Liver (tissue), 9 donors: ENCODE data around the gene GIMAP8. TPM values are rescaled to one million over a fixed set of nuclear protein-coding genes. Genes with fewer than 3 reads are reported as not detected.

Experiments
- DNase-seq: peaks from one replicate; pipeline ENCODE4 v3.0.0-alpha.2; 2017; ENCODE audit warnings: low spot score
- H3K27ac ChIP-seq, 2 donors: one replicate each; pipeline ENCODE4 v1.7.0; 2013; ENCODE audit warnings: inconsistent platforms in 2 of 2, low read length in 2 of 2, control low read depth in 1 of 2, low read depth in 1 of 2, mild to moderate bottlenecking in 1 of 2
- H3K27me3 ChIP-seq, 4 donors: one replicate each; pipeline versions ENCODE4 v1.6.1 to v1.7.0; 2013; ENCODE audit warnings: low read length in 3 of 4, inconsistent platforms in 1 of 4, mild to moderate bottlenecking in 1 of 4, moderate library complexity in 1 of 4; ENCODE audit not compliant: control insufficient read depth in 4 of 4, insufficient read depth in 4 of 4
- H3K36me3 ChIP-seq, 4 donors: one replicate each; pipeline versions ENCODE4 v1.6.1 to v1.7.0; 2013; ENCODE audit warnings: low read length in 3 of 4, mild to moderate bottlenecking in 3 of 4, low read depth in 1 of 4, moderate library complexity in 1 of 4; ENCODE audit not compliant: control insufficient read depth in 4 of 4, insufficient read depth in 3 of 4
- H3K4me1 ChIP-seq, 4 donors: one replicate each; pipeline versions ENCODE4 v1.6.1 to v1.7.0; 2013; ENCODE audit warnings: low read length in 3 of 4, mild to moderate bottlenecking in 3 of 4, moderate library complexity in 1 of 4; ENCODE audit not compliant: control insufficient read depth in 4 of 4, insufficient read depth in 4 of 4
- H3K4me3 ChIP-seq, 3 donors: one replicate each; pipeline versions ENCODE4 v1.6.1 to v1.7.0; 2013; ENCODE audit warnings: low read length in 3 of 3, control low read depth in 1 of 3, low read depth in 1 of 3, mild to moderate bottlenecking in 1 of 3
- H3K9ac ChIP-seq, 2 donors: one replicate each; pipeline ENCODE4 v1.7.0; 2013; ENCODE audit warnings: low read length in 2 of 2, mild to moderate bottlenecking in 2 of 2, moderate library complexity in 2 of 2, control low read depth in 1 of 2, low read depth in 1 of 2
- H3K9me3 ChIP-seq, 4 donors: one replicate each; pipeline versions ENCODE4 v1.6.1 to v1.7.0; 2013; ENCODE audit warnings: low read length in 3 of 4; ENCODE audit not compliant: control insufficient read depth in 4 of 4
- EGR1 ChIP-seq, 2 donors: IDR thresholded peaks; 2 replicates each; pipeline ENCODE4 v1.6.1; 2016 to 2018; ENCODE audit warnings: antibody characterized with exemption in 2 of 2, low read depth in 2 of 2
- FOXA1 ChIP-seq: IDR thresholded peaks from 2 replicates; pipeline ENCODE4 v1.6.1; 2016; ENCODE audit warnings: antibody characterized with exemption
- FOXA2 ChIP-seq: IDR thresholded peaks from 2 replicates; pipeline ENCODE4 v1.6.1; 2016; ENCODE audit warnings: antibody characterized with exemption
- HNF4A ChIP-seq, 2 donors: conservative IDR thresholded peaks; 2 replicates each; pipeline ENCODE4 v1.6.1; 2016; ENCODE audit warnings: antibody characterized with exemption in 2 of 2, mild to moderate bottlenecking in 2 of 2
- HNF4G ChIP-seq: IDR thresholded peaks from 2 replicates; pipeline ENCODE4 v1.6.1; 2016; ENCODE audit warnings: antibody characterized with exemption
- JUND ChIP-seq, 2 donors: IDR thresholded peaks; 2 replicates each; pipeline ENCODE4 v1.6.1; 2016; ENCODE audit warnings: antibody characterized with exemption in 2 of 2
- NR2F2 ChIP-seq: IDR thresholded peaks from 2 replicates; pipeline ENCODE4 v1.6.1; 2016; ENCODE audit warnings: antibody characterized with exemption
- REST ChIP-seq: IDR thresholded peaks from 2 replicates; pipeline ENCODE4 v1.6.1; 2016; ENCODE audit warnings: antibody characterized with exemption, mild to moderate bottlenecking
- SP1 ChIP-seq: IDR thresholded peaks from 2 replicates; pipeline ENCODE4 v1.6.1; 2018; ENCODE audit warnings: antibody characterized with exemption, mild to moderate bottlenecking
- TAF1 ChIP-seq: conservative IDR thresholded peaks from 2 replicates; pipeline ENCODE4 v1.6.1; 2016; ENCODE audit warnings: antibody characterized with exemption, mild to moderate bottlenecking
- YY1 ChIP-seq: IDR thresholded peaks from 2 replicates; pipeline ENCODE4 v1.6.1; 2016; ENCODE audit warnings: antibody characterized with exemption, mild to moderate bottlenecking
- ZBTB33 ChIP-seq: IDR thresholded peaks from 2 replicates; pipeline ENCODE4 v1.6.1; 2016; ENCODE audit warnings: antibody characterized with exemption
- WGBS: extraction: QIAGEN DNeasy Blood & Tissue Kit; methylation state at CpG from one replicate; pipeline ENCODE4 v1.1.7; 2013; 5-methylcytosine and 5-hydroxymethylcytosine counted together
- polyA plus RNA-seq, 2 donors: library from polyadenylated mRNA; stranded (reverse) in 1 of 2; unstranded in 1 of 2; fragments of 200-250 nt in 1 of 2; fragments of >200 nt in 1 of 2; fragmentation: Nextera tagmentation in 1 of 2; extraction: Ambion mirVana in 1 of 2; gene quantifications; one replicate each; pipeline versions ENCODE4 v1.2.1 to v1.2.3, GENCODE V29; 2013 to 2015
- total RNA-seq, 2 donors: library from RNA; depleted of rRNA; stranded (reverse); fragments of >200 nt; gene quantifications; one replicate each; pipeline ENCODE4 v1.2.3, GENCODE V29; 2014
- donor health status: healthy.
- donor health status: healthy.
- donor health status: healthy.
- donor health status: healthy.
- donor health status: healthy.

GIMAP8 gene
- total and polyA plus RNA-seq, 4 donors, result 1.6 to 9.4 (median 7.6) TPM

DNA sequence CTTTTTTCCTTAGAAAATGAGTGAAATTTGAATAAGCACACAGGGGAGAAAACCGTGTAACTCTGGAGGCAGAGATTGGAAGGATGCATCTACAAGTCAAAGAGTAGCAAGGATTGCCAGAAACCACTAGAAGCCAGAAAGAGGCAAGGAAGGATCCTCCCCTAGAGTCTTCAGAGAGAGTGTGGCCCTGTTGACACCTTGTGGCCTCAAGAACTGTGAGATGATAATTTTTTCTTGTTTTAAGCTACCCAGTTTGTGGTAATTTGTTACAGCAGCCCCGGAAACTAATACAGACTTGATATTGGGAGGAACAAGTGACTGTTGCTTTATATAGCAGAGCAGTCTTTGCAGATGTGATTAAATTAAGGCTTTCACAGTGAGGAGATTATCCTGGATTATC is 60.6 kb downstream of the GIMAP8 start (continued):
- no peak for TF ChIP-seq REST

DNA sequence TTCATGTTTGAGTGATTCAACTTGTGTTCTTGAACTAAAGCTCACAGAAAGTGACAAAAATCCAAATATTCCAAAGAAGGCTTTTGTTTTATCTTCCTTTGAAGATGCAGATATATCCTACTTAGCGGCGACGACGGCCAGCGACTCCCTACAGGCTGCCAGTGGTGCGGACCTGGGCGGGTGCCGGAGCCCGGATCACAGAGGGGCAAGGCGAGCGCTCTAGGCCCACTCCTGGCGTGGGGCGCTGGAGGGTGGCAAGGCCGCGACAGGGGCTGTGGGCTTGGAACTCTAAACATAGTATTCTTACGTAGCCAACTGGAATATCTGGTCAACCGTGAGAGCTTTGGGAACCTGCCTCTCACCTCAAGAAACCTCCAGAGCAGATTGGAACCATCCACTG is 63.3 kb downstream of the GIMAP8 start:
- no peaks in the 10 kb centered on the region for H3K27me3 ChIP-seq
- H3K4me3 ChIP-seq, result no peak overlapping the region
- H3K36me3 ChIP-seq, result no peaks in the 10 kb centered on the region
- H3K9ac ChIP-seq, result no peak overlapping the region
- H3K9me3 ChIP-seq, result no peaks in the 10 kb centered on the region
- no peaks in the 10 kb centered on the region for H3K4me1 ChIP-seq
- WGBS, result 97% methylated on average over 17 of the region's 17 CpGs
- TF ChIP-seq HNF4A (conservative IDR thresholded peaks at IDR 0.05), result no peak
- TF ChIP-seq ZBTB33, result no peak
- TF ChIP-seq SP1, result no peak
- TF ChIP-seq TAF1, result no peak
- TF ChIP-seq HNF4G, result no peak
- TF ChIP-seq JUND (IDR thresholded peaks at IDR 0.05), result no peak
- no peak for TF ChIP-seq YY1
- H3K27ac ChIP-seq, result peak overlapping the region in 1 of 2 donors; percentile 29
- DNase-seq, result no peak

DNA sequence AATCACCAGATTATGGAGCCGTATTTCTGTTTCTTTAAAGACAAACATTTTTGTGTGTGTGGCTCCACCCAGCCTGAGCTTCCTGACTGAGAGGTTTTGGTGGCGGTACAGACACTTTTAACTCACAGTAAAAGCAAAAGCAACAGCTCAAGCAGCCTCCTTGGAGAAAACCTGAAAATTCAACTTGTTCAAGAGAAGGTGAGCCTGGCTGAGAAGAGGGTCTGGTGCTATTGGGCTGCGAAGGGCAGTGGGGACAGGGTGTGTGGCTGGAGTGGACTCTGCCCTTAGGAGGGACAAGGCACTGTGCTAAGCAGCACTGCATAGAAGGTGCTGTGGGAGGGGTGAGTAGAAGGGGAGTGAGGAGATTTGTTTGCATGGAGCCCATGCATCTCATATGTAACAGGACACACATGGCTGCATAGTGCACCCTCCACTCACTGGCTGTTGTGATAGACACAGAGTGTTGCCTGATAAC is 64.4 kb downstream of the GIMAP8 start, which contains the start of gene GIMAP7:
Gene GIMAP7 (plus strand): TSS at position 125 of the 475 bp plus-strand sequence. CDS start 5,103 bp downstream, outside the sequence.
- Histone ChIP-seq H3K27ac (peak within 1 kb of the TSS; percentile 43 to 74), H3K4me3 (peak within 1 kb of the TSS; percentile 27 to 51 (median 49))

More for the DNA sequence above, 64.4 kb downstream of the GIMAP8 start, which contains the start of gene GIMAP7:
- TF ChIP-seq NR2F2 (no peak), HNF4A (conservative IDR thresholded peaks at IDR 0.05) (no peak), FOXA1 (no peak), TAF1 (peak; percentile 54), FOXA2 (no peak), EGR1 (IDR thresholded peaks at IDR 0.05; ENCODE audit: low read depth in 2 of 2) (no peak)
- no peaks in the 10 kb centered on the region for H3K36me3 ChIP-seq
- no peaks in the 10 kb centered on the region for H3K4me1 ChIP-seq
- H3K27me3 ChIP-seq, result no peaks in the 10 kb centered on the region
- 33% methylated on average over 3 of the region's 3 CpGs for WGBS
- H3K9ac ChIP-seq, result peak within 1 kb of the TSS in 1 of 2 donors; percentile 89
- no peaks in the 10 kb centered on the region for H3K9me3 ChIP-seq
- no peak for DNase-seq
